Brain microvascular endothelial cell (primary cell): ENCODE data around the gene RAB35.

Experiments used
- DNase-seq: peaks from one replicate; pipeline ENCODE4 v3.0.0-alpha.2; 2020
- H3K27ac ChIP-seq: fragments of 250-450 bp; sonication (Bioruptor Pico); 2 replicates; pipeline ENCODE4 v1.5.1; 2020; ENCODE audit warnings: mild to moderate bottlenecking, moderate library complexity
- H3K27me3 ChIP-seq: fragments of 250-450 bp; sonication (Bioruptor Pico); replicated peaks from 2 replicates; pipeline ENCODE4 v1.5.1; 2020; ENCODE audit warnings: mild to moderate bottlenecking
- H3K36me3 ChIP-seq: fragments of 250-450 bp; sonication (Bioruptor Pico); replicated peaks from 2 replicates; pipeline ENCODE4 v1.5.1; 2020; ENCODE audit warnings: mild to moderate bottlenecking
- H3K4me3 ChIP-seq: 2 replicates; pipeline ENCODE4 v1.5.1; 2011; ENCODE audit warnings: low read depth, mild to moderate bottlenecking, control low read depth, low read length, moderate library complexity
- in situ Hi-C: cut with HindIII; loops from 2 replicates; pipeline ENCODE4 v1.10.0; 2017; ENCODE audit warnings: low sequenced_read_pairs, low pct_ligation_motif_present
- TF ChIP-seq, protein P1 (sequence below): IDR thresholded peaks from 2 replicates; pipeline ENCODE4 v1.5.1; 2011; ENCODE audit warnings: low read depth, mild to moderate bottlenecking, moderate library complexity, low read length, control low read depth, inconsistent platforms; ENCODE audit errors: missing control alignments

Gene RAB35

DNA sequence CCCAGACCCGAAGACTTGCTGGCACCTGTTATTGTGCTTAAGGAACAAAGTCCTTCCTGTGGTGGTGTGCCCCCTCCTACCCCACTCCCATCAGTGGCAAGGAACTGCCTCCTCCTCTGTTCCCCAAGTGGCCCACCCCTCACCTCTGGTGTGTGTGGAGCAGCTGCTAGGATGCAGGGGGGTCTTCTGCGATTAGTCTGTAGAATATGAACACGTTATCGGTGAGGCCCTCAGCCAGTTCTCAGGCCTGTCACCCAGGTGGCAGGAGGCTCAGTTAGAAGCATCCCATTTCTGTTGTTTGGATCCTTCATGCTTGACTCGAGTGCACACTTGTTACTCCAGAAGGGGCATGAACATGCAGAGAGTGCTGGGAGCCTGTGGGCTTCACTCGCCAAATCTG lies 39.3 kb downstream of the RAB35 start:
- in situ Hi-C loops, result no loop called here
- TF ChIP-seq, protein P1, sequence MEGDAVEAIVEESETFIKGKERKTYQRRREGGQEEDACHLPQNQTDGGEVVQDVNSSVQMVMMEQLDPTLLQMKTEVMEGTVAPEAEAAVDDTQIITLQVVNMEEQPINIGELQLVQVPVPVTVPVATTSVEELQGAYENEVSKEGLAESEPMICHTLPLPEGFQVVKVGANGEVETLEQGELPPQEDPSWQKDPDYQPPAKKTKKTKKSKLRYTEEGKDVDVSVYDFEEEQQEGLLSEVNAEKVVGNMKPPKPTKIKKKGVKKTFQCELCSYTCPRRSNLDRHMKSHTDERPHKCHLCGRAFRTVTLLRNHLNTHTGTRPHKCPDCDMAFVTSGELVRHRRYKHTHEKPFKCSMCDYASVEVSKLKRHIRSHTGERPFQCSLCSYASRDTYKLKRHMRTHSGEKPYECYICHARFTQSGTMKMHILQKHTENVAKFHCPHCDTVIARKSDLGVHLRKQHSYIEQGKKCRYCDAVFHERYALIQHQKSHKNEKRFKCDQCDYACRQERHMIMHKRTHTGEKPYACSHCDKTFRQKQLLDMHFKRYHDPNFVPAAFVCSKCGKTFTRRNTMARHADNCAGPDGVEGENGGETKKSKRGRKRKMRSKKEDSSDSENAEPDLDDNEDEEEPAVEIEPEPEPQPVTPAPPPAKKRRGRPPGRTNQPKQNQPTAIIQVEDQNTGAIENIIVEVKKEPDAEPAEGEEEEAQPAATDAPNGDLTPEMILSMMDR, result no peak

DNA sequence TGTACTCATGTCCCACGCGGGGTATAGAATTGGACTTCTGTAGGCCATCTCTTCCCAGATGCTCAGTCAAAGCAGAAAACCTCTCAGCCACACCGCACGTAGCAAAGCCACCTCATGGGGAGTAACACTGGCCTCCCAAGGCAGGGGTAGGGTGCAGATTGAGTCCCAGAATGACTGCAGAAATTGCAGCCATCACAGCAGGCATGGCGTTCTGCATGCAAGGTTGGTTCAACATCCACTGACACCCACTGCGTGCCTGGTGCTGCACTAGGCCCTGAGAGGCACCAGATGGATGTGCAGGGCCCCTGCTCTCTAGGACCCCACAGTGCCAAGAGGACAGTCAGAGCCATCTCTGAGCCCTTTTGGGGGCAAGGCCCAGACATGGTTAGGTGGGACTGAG lies 39.9 kb downstream of the RAB35 start:
- in situ Hi-C loops, result no loop called here
- H3K36me3 ChIP-seq, result no peaks in the 10 kb centered on the region
- H3K27me3 ChIP-seq, result no peaks in the 10 kb centered on the region
- TF ChIP-seq, protein P1, result no peak
- H3K4me3 ChIP-seq, result no peak overlapping the region
- no peak overlapping the region for H3K27ac ChIP-seq
- no peak for DNase-seq

More for the DNA sequence above, 39.3 kb downstream of the RAB35 start:
- Histone ChIP-seq H3K27ac (no peak overlapping the region), H3K36me3 (no peaks in the 10 kb centered on the region), H3K27me3 (no peaks in the 10 kb centered on the region), H3K4me3 (no peak overlapping the region)
- no peak for DNase-seq

DNA sequence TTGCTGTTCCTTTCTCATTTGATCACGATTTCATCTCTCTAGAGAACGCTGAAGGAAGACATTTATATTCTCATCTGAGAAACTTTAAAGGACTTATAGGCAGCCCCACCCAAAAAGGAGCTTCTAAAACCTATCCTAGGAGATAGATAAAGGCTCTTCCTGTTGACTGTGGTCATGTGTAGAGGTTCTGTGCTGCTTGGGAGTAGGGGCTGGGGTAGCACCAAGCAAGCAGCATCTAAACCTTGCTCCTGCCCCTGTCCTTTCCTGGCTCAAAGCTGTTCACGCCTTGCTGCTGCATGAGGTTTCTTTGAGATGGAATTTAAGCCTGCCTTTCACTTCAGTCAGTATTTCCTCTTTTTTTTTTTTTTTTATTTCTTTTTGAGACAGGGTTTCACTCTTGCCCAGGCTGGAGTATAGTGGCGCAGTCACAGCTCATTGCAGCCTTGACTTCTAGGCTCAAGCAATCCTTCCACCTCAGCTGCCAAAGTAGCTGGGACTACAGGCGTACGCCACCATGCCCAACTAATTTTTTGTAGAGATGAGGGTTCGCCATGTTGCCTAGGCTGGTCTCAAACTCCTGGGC lies 41.4 kb downstream of the RAB35 start:
- H3K4me3 ChIP-seq, result no peak overlapping the region
- in situ Hi-C loops, result no loop called here
- no peak overlapping the region for H3K27ac ChIP-seq
- no peaks in the 10 kb centered on the region for H3K27me3 ChIP-seq
- no peak for DNase-seq
- TF ChIP-seq, protein P1, result no peak
- H3K36me3 ChIP-seq, result no peaks in the 10 kb centered on the region

DNA sequence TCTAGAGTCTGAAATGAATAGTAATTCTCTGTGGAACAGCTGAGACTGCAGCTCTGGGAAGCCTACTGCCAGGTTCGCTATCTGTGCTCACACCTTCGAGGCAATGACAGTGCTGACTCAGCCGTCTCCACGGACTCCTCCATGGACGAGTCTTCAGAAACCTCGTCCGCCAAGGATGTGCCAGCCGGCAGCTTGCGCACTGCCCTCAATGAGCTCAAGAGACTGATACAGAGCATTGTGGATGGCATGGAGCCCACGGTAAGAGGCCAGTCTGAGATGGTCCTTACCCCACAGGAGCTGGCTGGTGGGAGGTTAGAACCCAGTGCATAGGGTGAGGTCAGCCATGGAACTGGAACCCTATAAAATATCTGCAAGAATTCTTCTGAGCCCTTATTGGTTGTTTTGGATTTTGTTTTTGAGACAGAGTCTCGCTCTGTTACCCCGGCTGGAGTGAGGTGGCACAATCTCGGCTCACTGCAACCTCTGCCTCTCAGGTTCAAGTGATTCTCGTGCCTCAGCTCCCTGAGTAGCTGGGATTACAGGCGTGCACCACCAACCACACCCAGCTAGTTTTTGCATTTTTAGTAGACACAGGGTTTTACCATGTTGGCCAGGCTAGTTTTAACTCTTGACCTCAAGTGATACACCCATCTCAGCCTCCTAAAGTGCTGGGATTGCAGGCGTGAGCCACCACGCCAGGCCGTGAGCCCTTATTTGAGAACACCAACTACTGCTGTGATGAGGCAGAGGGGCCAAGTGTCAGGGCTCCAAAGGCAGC lies 43.9 kb downstream of the RAB35 start:
- H3K27me3 ChIP-seq, result no peaks in the 10 kb centered on the region

DNA sequence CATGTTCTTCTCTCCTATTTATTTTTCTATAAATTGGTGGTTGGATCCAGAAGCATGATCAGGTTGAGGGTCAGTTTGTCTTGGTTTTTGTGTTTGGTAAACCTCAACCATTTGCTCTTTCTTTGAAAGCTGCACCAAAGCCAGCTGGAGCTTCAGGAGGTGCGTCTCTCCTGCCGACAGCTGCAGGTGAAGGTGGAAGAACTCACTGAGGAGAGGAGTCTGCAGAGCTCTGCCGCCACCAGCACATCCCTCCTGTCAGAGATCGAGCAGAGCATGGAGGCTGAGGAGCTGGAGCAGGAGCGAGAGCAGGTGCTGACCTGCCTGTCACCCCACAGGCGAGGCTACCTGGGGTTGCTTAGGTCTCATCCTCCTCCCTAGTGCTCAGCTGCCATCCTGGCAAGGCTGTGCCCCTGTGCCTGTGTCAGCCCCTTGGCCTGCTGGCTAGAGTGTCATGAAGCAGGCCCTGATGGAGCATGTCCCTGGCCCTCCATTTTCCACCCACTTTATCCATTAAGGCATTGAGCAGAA lies 45.0 kb downstream of the RAB35 start:
- peaks cover 1% of the 10 kb centered on the region for H3K27me3 ChIP-seq
- TF ChIP-seq, protein P1, result no peak
- in situ Hi-C loops, result no loop called here
- H3K4me3 ChIP-seq, result no peak overlapping the region
- no peaks in the 10 kb centered on the region for H3K36me3 ChIP-seq
- no peak overlapping the region for H3K27ac ChIP-seq
- no peak for DNase-seq

More for the DNA sequence above, 43.9 kb downstream of the RAB35 start:
- Histone ChIP-seq H3K4me3 (no peak overlapping the region), H3K27ac (no peak overlapping the region), H3K36me3 (no peaks in the 10 kb centered on the region)
- TF ChIP-seq, protein P1, result no peak
- in situ Hi-C loops, result no loop called here
- DNase-seq, result no peak

DNA sequence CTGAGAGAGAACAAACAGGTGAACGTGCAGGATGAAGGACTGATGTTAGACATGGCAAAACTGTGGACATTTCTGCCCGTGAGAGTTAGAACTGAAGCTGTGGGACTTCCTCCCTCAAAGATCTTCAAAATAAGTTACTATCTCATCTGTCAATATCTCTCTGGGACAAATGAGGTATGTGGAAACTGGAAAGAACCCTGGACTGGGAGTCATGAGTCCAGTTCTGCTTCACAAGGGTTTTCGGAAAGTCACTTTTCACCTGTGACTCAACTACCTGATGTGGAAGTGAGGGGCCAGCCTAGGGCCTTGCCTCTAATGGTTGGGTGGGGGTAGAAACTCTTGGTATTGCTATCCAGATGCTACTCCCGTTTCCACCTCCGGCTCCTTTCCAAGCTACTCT lies 47.3 kb downstream of the RAB35 start:
- no peak for DNase-seq
- H3K4me3 ChIP-seq, result no peak overlapping the region
- H3K27ac ChIP-seq, result no peak overlapping the region
- peaks cover 1% of the 10 kb centered on the region for H3K27me3 ChIP-seq
- in situ Hi-C loops, result no loop called here
- TF ChIP-seq, protein P1, result no peak
- no peaks in the 10 kb centered on the region for H3K36me3 ChIP-seq
